ES-I3 (cell line): ENCODE measurements around the gene PRELID1.
A peak's percentile ranks its signal among the peaks of the same experiment; 100 is the strongest.
"Not testable (repeated sequence)": the region's sequence is repeated elsewhere in the genome, so short reads cannot be mapped to it uniquely, and the experiment has no call there.

Source experiments
- H3K36me3 ChIP-seq: 2 replicates; pipeline ENCODE4 v1.6.1; 2013; ENCODE audit warnings: mild to moderate bottlenecking, low read length, control low read depth, moderate library complexity; ENCODE audit not compliant: insufficient read depth
- H3K4me1 ChIP-seq: 2 replicates; pipeline ENCODE4 v1.6.1; 2013; ENCODE audit warnings: mild to moderate bottlenecking, control low read depth, low read length; ENCODE audit not compliant: insufficient read depth
- H3K9ac ChIP-seq: 2 replicates; pipeline ENCODE4 v1.6.1; 2013; ENCODE audit warnings: low read depth, mild to moderate bottlenecking, low read length, moderate library complexity
- H3K9me3 ChIP-seq: 2 replicates; pipeline ENCODE4 v1.6.1; 2013; ENCODE audit warnings: mild to moderate bottlenecking, low read length, moderate library complexity; ENCODE audit not compliant: control insufficient read depth, insufficient read depth

Gene PRELID1

GRCh38 chr5:177303121-177303924, at the start of gene PRELID1, which contains the start of gene RAB24:
PRELID1 (plus strand) TSS chr5:177303799; CDS start chr5:177303986, 187 bp downstream.
RAB24 (minus strand) TSS chr5:177303719; CDS start chr5:177303288, 431 bp downstream.
- no peaks in the 10 kb centered on the region for H3K9me3 ChIP-seq
- H3K9ac ChIP-seq: peak within 1 kb of the TSS; percentile 100
- peaks cover 4% of the 10 kb centered on the region for H3K36me3 ChIP-seq
- H3K4me1 ChIP-seq: peaks cover 19% of the 10 kb centered on the region

GRCh38 chr5:177256296-177256695, 47.3 kb upstream of the PRELID1 start:
- peaks cover 32% of the 10 kb centered on the region for H3K36me3 ChIP-seq
- no peaks in the 10 kb centered on the region for H3K4me1 ChIP-seq
- no peak overlapping the region for H3K9ac ChIP-seq
- no peaks in the 10 kb centered on the region for H3K9me3 ChIP-seq

- H3K9me3 ChIP-seq, H3K4me1 ChIP-seq, H3K9ac ChIP-seq: not testable (repeated sequence)
- H3K36me3 ChIP-seq: peaks cover 29% of the 10 kb centered on the region
Observed at GRCh38 chr5:177258711-177259110, 44.9 kb upstream of the PRELID1 start.

GRCh38 chr5:177260961-177261360, 42.6 kb upstream of the PRELID1 start:
- H3K9me3 ChIP-seq: no peaks in the 10 kb centered on the region
- no peaks in the 10 kb centered on the region for H3K4me1 ChIP-seq
- H3K36me3 ChIP-seq: peaks cover 29% of the 10 kb centered on the region
- H3K9ac ChIP-seq: no peak overlapping the region

- H3K9ac ChIP-seq: no peak overlapping the region
- no peaks in the 10 kb centered on the region for H3K9me3 ChIP-seq
- no peaks in the 10 kb centered on the region for H3K4me1 ChIP-seq
- peaks cover 30% of the 10 kb centered on the region for H3K36me3 ChIP-seq
Observed at GRCh38 chr5:177261510-177261909, 42.1 kb upstream of the PRELID1 start.

- Histone ChIP-seq H3K4me1 (no peaks in the 10 kb centered on the region), H3K9ac (no peak overlapping the region), H3K9me3 (no peaks in the 10 kb centered on the region), H3K36me3 (peaks cover 27% of the 10 kb centered on the region)
Observed at GRCh38 chr5:177264178-177264577, 39.4 kb upstream of the PRELID1 start.

- Histone ChIP-seq H3K9ac (no peak overlapping the region), H3K9me3 (no peaks in the 10 kb centered on the region), H3K4me1 (no peaks in the 10 kb centered on the region), H3K36me3 (peaks cover 27% of the 10 kb centered on the region)
Observed at GRCh38 chr5:177265395-177265794, 38.2 kb upstream of the PRELID1 start.

GRCh38 chr5:177269232-177269895, 34.2 kb upstream of the PRELID1 start:
- no peaks in the 10 kb centered on the region for H3K9me3 ChIP-seq
- H3K9ac ChIP-seq: no peak overlapping the region
- no peaks in the 10 kb centered on the region for H3K4me1 ChIP-seq
- peaks cover 44% of the 10 kb centered on the region for H3K36me3 ChIP-seq

- peaks cover 44% of the 10 kb centered on the region for H3K36me3 ChIP-seq
- no peaks in the 10 kb centered on the region for H3K4me1 ChIP-seq
- H3K9ac ChIP-seq: no peak overlapping the region
- H3K9me3 ChIP-seq: no peaks in the 10 kb centered on the region
Observed at GRCh38 chr5:177269976-177270375, 33.6 kb upstream of the PRELID1 start.

GRCh38 chr5:177270653-177271052, 32.9 kb upstream of the PRELID1 start:
- Histone ChIP-seq H3K9me3 (no peaks in the 10 kb centered on the region), H3K36me3 (peaks cover 44% of the 10 kb centered on the region), H3K9ac (no peak overlapping the region), H3K4me1 (no peaks in the 10 kb centered on the region)

GRCh38 chr5:177271113-177271512, 32.5 kb upstream of the PRELID1 start:
- Histone ChIP-seq H3K36me3 (peaks cover 40% of the 10 kb centered on the region), H3K4me1 (no peaks in the 10 kb centered on the region), H3K9ac (no peak overlapping the region), H3K9me3 (no peaks in the 10 kb centered on the region)

GRCh38 chr5:177275883-177276282, 27.7 kb upstream of the PRELID1 start:
- Histone ChIP-seq H3K9me3 (no peaks in the 10 kb centered on the region), H3K36me3 (peaks cover 30% of the 10 kb centered on the region), H3K4me1 (no peaks in the 10 kb centered on the region), H3K9ac (no peak overlapping the region)

GRCh38 chr5:177276886-177277285, 26.7 kb upstream of the PRELID1 start:
- no peak overlapping the region for H3K9ac ChIP-seq
- H3K36me3 ChIP-seq: peaks cover 28% of the 10 kb centered on the region
- no peaks in the 10 kb centered on the region for H3K4me1 ChIP-seq
- no peaks in the 10 kb centered on the region for H3K9me3 ChIP-seq

- Histone ChIP-seq H3K36me3 (peaks cover 39% of the 10 kb centered on the region), H3K4me1 (no peaks in the 10 kb centered on the region), H3K9me3 (no peaks in the 10 kb centered on the region), H3K9ac (no peak overlapping the region)
Observed at GRCh38 chr5:177288191-177288590, 15.4 kb upstream of the PRELID1 start.
